DMS79 (cell line): ENCODE measurements around the gene MEIS1.
A peak's percentile ranks its signal among the peaks of the same experiment; 100 is the strongest.

Experiments
- DNase-seq: peaks from one replicate; lab custom pipeline; 2025; lab: John Stamatoyannopoulos, UW

Gene MEIS1

GRCh38 chr2:66568650-66569300 is 133.8 kb downstream of the MEIS1 start:
- DNase-seq: no peak

- DNase-seq: peak; percentile 9
These were observed 134.5 kb downstream of the MEIS1 start for GRCh38 chr2:66569321-66569851.

- DNase-seq: no peak
These were observed 135.0 kb downstream of the MEIS1 start for GRCh38 chr2:66569974-66570373.

GRCh38 chr2:66570471-66570870 is 135.5 kb downstream of the MEIS1 start:
- DNase-seq: no peak

DNA sequence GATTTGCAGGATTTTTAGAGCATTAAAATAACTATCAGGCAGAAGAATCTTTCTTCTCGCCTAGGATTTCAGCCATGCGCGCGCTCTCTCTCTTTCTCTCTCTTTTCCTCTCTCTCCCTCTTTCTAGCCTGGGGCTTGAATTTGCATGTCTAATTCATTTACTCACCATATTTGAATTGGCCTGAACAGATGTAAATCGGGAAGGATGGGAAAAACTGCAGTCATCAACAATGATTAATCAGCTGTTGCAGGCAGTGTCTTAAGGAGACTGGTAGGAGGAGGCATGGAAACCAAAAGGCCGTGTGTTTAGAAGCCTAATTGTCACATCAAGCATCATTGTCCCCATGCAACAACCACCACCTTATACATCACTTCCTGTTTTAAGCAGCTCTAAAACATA is 137.0 kb downstream of the MEIS1 start:
- no peak for DNase-seq

- no peak for DNase-seq
These were observed 137.5 kb downstream of the MEIS1 start for GRCh38 chr2:66572391-66572790.

- DNase-seq: no peak
These were observed 138.5 kb downstream of the MEIS1 start for GRCh38 chr2:66573416-66573815.

- no peak for DNase-seq
These were observed 138.9 kb downstream of the MEIS1 start for GRCh38 chr2:66573821-66574233.

GRCh38 chr2:66574701-66575624 is 140.0 kb downstream of the MEIS1 start:
- DNase-seq: peak; percentile 47

DNA sequence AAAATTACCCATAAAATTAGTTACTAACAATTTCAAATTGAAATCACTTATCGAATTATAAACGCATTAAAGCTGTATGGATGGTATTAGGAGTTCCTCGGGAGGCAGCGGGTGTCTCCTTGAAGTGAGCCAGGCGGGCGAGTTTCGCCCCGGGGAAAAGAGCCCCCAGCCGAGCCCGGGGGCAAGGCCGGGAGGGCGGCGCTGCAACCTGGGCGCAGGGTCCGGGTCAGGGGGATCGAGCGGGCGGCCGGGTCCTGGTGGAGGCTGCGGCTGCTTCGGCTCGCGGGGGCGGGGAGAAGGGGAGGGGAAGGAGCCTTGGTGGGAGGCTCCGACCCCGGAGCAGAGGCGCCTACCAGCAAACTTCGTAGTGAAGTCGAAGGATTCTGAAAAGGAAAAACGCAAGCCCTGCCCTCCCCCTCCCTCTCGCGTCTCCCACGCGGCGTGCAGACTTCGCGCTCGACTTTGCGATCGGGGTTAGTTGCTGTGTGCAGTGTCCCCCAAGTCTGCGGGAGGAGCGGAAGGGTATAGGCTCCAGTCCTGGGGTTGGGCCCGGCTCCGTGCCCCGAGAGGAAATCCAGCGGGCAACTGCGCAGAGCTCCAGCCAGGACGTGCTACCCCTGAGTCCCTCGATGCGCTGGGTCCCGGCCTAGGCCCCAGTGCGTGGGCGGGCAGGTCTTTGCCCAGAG is 140.8 kb downstream of the MEIS1 start:
- peak; percentile 5 for DNase-seq

DNA sequence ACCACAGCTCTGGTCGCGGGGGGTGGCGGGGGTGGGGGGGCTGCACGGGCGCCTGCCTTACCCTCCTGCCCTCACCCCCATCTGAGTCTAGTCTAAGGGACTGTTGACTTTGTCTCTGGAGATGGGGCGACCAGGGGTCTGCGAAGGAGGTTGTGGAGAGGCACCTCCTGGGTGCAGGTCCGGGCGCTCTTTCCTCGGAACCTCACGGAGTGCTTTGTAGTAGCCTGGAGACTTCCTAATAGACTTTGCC is 141.3 kb downstream of the MEIS1 start:
- DNase-seq: no peak

DNA sequence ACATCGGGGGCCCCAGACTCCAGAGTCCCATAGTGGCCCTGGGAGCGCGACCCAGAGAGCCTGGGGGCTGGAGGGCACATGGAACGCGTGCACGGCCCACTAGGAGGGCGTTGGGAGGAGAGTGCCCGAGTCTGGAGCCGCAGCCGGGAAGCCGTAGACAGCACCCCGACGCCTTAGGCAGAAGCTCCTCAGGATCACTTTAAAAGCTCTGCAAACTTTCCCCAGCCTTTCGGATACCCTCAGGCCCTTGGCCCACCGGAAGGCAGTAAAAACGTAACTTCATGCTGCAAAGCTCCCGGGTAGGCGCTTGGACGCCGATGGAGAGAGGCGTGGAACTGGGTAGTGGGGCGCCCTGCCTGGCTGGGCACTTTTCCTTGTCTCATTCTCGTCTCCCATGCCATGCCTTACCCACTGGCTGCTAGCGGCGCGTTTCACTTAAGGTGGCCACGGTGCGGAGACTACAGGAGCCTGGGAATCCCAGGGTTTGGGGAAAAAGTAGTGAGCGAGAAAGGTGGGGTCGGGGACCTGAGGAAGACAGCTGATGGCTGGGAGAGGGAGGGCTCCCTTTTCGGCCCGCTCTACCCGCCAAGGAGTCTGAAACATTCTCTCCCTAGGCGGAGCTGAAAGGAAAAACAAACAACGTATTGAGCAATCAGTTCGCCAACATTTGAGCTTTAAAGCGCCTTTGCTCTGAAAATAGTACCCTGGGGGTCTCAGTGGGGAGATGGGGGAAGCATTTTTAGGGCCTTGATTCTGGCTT is 141.8 kb downstream of the MEIS1 start:
- peak; percentile 8 for DNase-seq

GRCh38 chr2:66577321-66578053 is 142.6 kb downstream of the MEIS1 start:
- DNase-seq: no peak

DNA sequence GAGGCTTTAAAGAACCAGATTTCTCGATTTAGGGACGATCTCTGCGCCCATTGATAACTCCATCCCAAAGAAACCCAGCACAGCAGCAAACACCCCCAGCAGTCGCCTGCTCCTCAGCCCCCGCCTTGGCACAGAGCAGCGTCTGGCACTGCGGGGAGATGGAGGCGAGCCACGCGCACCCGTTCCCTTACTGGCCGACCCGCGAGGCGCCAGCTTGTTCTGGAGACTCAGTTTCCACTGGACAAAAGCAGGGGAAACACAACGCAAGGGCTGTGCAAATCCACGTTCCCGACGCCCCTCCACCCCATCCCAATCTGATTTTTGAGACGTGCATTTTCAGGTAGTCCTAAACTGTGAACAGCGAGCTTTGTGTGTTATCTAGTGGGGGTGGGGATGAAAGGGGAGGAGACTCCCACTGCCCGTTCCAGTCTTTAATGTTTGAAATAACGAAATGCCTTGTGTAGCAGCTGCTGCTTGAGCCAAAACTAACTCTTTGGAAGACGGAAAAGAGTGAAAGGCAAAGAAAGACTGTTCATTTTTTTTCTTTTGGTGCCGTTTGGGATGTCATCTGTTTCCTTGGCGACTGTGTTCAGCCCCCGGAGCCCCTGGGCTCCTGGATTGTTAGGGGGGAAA is 143.2 kb downstream of the MEIS1 start:
- no peak for DNase-seq

GRCh38 chr2:66578687-66579106 is 143.8 kb downstream of the MEIS1 start:
- DNase-seq: no peak

- no peak for DNase-seq
These were observed 144.5 kb downstream of the MEIS1 start for GRCh38 chr2:66579186-66580126.

GRCh38 chr2:66580166-66581049 is 145.5 kb downstream of the MEIS1 start:
- DNase-seq: no peak

DNA sequence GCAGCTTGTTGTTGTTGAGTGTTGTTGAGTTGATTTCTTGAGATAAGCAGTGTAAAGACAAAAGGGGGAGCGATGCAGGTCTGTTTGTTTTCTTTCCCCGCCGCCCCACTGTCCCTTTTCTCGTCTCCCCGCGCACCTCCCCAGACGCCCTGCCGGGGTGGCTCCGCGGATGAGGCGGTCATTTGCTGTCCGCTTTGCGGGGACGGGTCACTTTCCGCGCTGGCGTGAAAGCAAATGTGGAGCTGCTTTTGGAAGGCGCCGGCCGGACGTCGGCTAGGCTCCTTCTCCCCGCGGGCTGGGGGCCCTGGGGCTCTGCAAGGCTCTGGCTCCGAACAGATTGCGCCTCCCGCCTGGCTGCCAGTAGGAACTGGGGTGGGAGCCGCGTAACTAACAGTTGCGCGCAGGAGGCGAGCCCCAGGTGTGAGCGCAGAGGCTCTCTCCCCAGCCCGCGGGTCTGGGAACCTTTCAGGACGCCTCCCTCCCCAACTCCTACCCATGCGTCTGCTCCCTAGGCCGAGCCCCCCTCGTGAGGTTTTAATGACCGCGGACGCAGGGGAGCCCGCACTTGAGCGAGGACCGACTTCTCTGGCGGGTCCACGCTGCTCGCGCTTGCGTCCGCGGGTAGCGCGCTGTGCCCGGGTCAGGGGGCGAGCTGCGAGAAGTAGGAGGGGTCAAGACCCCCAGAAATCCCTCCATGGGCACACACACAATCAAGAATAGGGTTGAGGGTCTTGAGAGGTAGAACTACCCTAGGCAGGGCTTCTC is 146.6 kb downstream of the MEIS1 start:
- no peak for DNase-seq
